Measurements from ENCODE around the gene TIMM8A.

TIMM8A gene

GRCh38 chrX:101348452-101349192 is at the start of gene TIMM8A:
TSS of gene TIMM8A (minus strand) at chrX:101348742. CDS start at chrX:101348664, 78 bp downstream.
- H3K4me2 ChIP-seq (ENCODE audit: low read depth, low read length, poor library complexity, severe bottlenecking): peak within 1 kb of the TSS; percentile 79
- no peaks in the 10 kb centered on the region for H3K9me3 ChIP-seq (ENCODE audit: insufficient read depth, low read depth, low read length)
- H2AFZ ChIP-seq (ENCODE audit: low read length): peak within 1 kb of the TSS; percentile 90
- no peak for TF ChIP-seq EZH2phosphoT487 (IDR thresholded peaks at IDR 0.05; ENCODE audit: borderline replicate concordance)
- no peak for TF ChIP-seq CTCF (conservative IDR thresholded peaks at IDR 0.05; ENCODE audit: low read length)
- peaks cover 18% of the 10 kb centered on the region for H4K20me1 ChIP-seq (ENCODE audit: insufficient read depth, low read length, poor library complexity, severe bottlenecking)
- H3K9ac ChIP-seq (ENCODE audit: low read depth, low read length, poor library complexity, severe bottlenecking): peak within 1 kb of the TSS; percentile 87
- no peaks in the 10 kb centered on the region for H3K9me2 ChIP-seq (replicated peaks; ENCODE audit: low read depth, low read length)
- H3F3A ChIP-seq (ENCODE audit: low read depth): no peaks in the 10 kb centered on the region
- peaks cover 7% of the 10 kb centered on the region for H3K4me1 ChIP-seq (ENCODE audit: insufficient read depth, low read length, poor library complexity, severe bottlenecking)
- H3K4me3 ChIP-seq (ENCODE audit: low read length, poor library complexity, severe bottlenecking): peak within 1 kb of the TSS; percentile 82
- H3K36me3 ChIP-seq (ENCODE audit: insufficient read depth, low read length): no peaks in the 10 kb centered on the region
- peaks cover 32% of the 10 kb centered on the region for H3K79me2 ChIP-seq (ENCODE audit: insufficient read depth, low read length)
- no peaks in the 10 kb centered on the region for H3K27me3 ChIP-seq (ENCODE audit: insufficient read depth, low read length, poor library complexity, severe bottlenecking)

- Histone ChIP-seq H3F3A (ENCODE audit: low read depth) (no peaks in the 10 kb centered on the region), H3K4me1 (ENCODE audit: insufficient read depth, low read length, poor library complexity, severe bottlenecking) (no peaks in the 10 kb centered on the region), H3K4me2 (ENCODE audit: low read depth, low read length, poor library complexity, severe bottlenecking) (no peak overlapping the region), H2AFZ (ENCODE audit: low read length) (no peak overlapping the region), H3K79me2 (ENCODE audit: insufficient read depth, low read length) (peaks cover 17% of the 10 kb centered on the region), H4K20me1 (ENCODE audit: insufficient read depth, low read length, poor library complexity, severe bottlenecking) (peaks cover 15% of the 10 kb centered on the region), H3K4me3 (ENCODE audit: low read length, poor library complexity, severe bottlenecking) (no peak overlapping the region), H3K27me3 (ENCODE audit: insufficient read depth, low read length, poor library complexity, severe bottlenecking) (no peaks in the 10 kb centered on the region), H3K9me2 (replicated peaks; ENCODE audit: low read depth, low read length) (no peaks in the 10 kb centered on the region), H3K9ac (ENCODE audit: low read depth, low read length, poor library complexity, severe bottlenecking) (no peak overlapping the region), H3K36me3 (ENCODE audit: insufficient read depth, low read length) (peaks cover 19% of the 10 kb centered on the region; the same call in 1 of the 2 replicates), H3K9me3 (ENCODE audit: insufficient read depth, low read depth, low read length) (no peaks in the 10 kb centered on the region)
- TF ChIP-seq EZH2phosphoT487 (IDR thresholded peaks at IDR 0.05; ENCODE audit: borderline replicate concordance) (no peak), CTCF (conservative IDR thresholded peaks at IDR 0.05; ENCODE audit: low read length) (no peak)
These were observed 49.2 kb upstream of the TIMM8A start for GRCh38 chrX:101397779-101398178.

- H3K4me3 ChIP-seq (ENCODE audit: low read length, poor library complexity, severe bottlenecking): no peak overlapping the region
- H2AFZ ChIP-seq (ENCODE audit: low read length): no peak overlapping the region
- H3K27me3 ChIP-seq (ENCODE audit: insufficient read depth, low read length, poor library complexity, severe bottlenecking): peaks cover 5% of the 10 kb centered on the region
- H3K9ac ChIP-seq (ENCODE audit: low read depth, low read length, poor library complexity, severe bottlenecking): no peak overlapping the region
- H3K4me2 ChIP-seq (ENCODE audit: low read depth, low read length, poor library complexity, severe bottlenecking): peak overlapping the region; percentile 23
- peaks cover 26% of the 10 kb centered on the region for H4K20me1 ChIP-seq (ENCODE audit: insufficient read depth, low read length, poor library complexity, severe bottlenecking)
- TF ChIP-seq EZH2phosphoT487 (IDR thresholded peaks at IDR 0.05; ENCODE audit: borderline replicate concordance) (no peak), CTCF (conservative IDR thresholded peaks at IDR 0.05; ENCODE audit: low read length) (no peak)
- peaks cover 4% of the 10 kb centered on the region for H3K4me1 ChIP-seq (ENCODE audit: insufficient read depth, low read length, poor library complexity, severe bottlenecking)
- no peaks in the 10 kb centered on the region for H3F3A ChIP-seq (ENCODE audit: low read depth)
- no peaks in the 10 kb centered on the region for H3K9me3 ChIP-seq (ENCODE audit: insufficient read depth, low read depth, low read length)
- H3K9me2 ChIP-seq (replicated peaks; ENCODE audit: low read depth, low read length): no peaks in the 10 kb centered on the region
- H3K36me3 ChIP-seq (ENCODE audit: insufficient read depth, low read length): peaks cover 19% of the 10 kb centered on the region
- peaks cover 37% of the 10 kb centered on the region for H3K79me2 ChIP-seq (ENCODE audit: insufficient read depth, low read length)
These were observed 47.2 kb upstream of the TIMM8A start for GRCh38 chrX:101395789-101396188.
